Adipose tissue (tissue), 3 donors: ENCODE results near the gene GRK4. TPM values are rescaled to one million over a fixed set of nuclear protein-coding genes. Genes with fewer than 3 reads are reported as not detected.
A peak's percentile ranks its signal among the peaks of the same experiment; 100 is the strongest.
"Not testable (repeated sequence)": the region's sequence is repeated elsewhere in the genome, so short reads cannot be mapped to it uniquely, and the experiment has no call there.

Source experiments
- H3K27ac ChIP-seq: one replicate; pipeline ENCODE4 v1.5.1; 2013; ENCODE audit warnings: low read depth, low read length
- WGBS, 3 donors: extraction: QIAGEN DNeasy Blood & Tissue Kit; methylation state at CpG; one replicate each; pipeline ENCODE4 v1.1.7; 2013; 5-methylcytosine and 5-hydroxymethylcytosine counted together
- polyA plus RNA-seq, 3 donors: library from polyadenylated mRNA; stranded (reverse); fragments of 200-250 nt; gene quantifications; one replicate each; pipeline ENCODE4 v1.2.3, GENCODE V29; 2013
- donor health status: healthy with polysubstance abuse.
- donor health status: Bipolar disorder and iron deficiency.
- donor health status: healthy.

The GRK4 gene
- polyA plus RNA-seq, 3 donors: 3.4 to 5.4 (median 3.4) TPM

- H3K27ac ChIP-seq: no peak overlapping the region
- 60 to 82% (median 61%) methylated on average over 22 of the region's 22 CpGs for WGBS, 3 donors
These were observed 81.8 kb downstream of the GRK4 start for GRCh38 chr4:3044870-3045819.

GRCh38 chr4:3046162-3046561, 82.8 kb downstream of the GRK4 start:
- WGBS, 3 donors: 59 to 73% (median 69%) methylated on average over 7 of the region's 7 CpGs
- H3K27ac ChIP-seq: no peak overlapping the region

- WGBS, 3 donors: 78 to 87% (median 87%) methylated on average over 4 of the region's 4 CpGs
These were observed 83.3 kb downstream of the GRK4 start for GRCh38 chr4:3046623-3047022.

GRCh38 chr4:3047464-3048286, 84.3 kb downstream of the GRK4 start:
- WGBS, 3 donors: 45 to 60% (median 54%) methylated on average over 20 of the region's 20 CpGs
- H3K27ac ChIP-seq: no peak overlapping the region

More at GRCh38 chr4:3046623-3047022, 83.3 kb downstream of the GRK4 start:
- H3K27ac ChIP-seq: no peak overlapping the region

GRCh38 chr4:3051141-3051897, 87.9 kb downstream of the GRK4 start:
- WGBS, 3 donors: 89 to 93% (median 89%) methylated on average over 10 to 11 of the region's 12 CpGs
- H3K27ac ChIP-seq: not testable (repeated sequence)

- no peak overlapping the region for H3K27ac ChIP-seq
- 93 to 98% (median 97%) methylated on average over 2 of the region's 2 CpGs for WGBS, 3 donors
These were observed 90.9 kb downstream of the GRK4 start for GRCh38 chr4:3054169-3054759.

GRCh38 chr4:3059943-3060342, 96.6 kb downstream of the GRK4 start:
- no peak overlapping the region for H3K27ac ChIP-seq
- WGBS, 3 donors: 64 to 89% (median 69%) methylated on average over 6 of the region's 6 CpGs

- WGBS, 3 donors: 74 to 92% (median 81%) methylated on average over 6 of the region's 6 CpGs
- no peak overlapping the region for H3K27ac ChIP-seq
These were observed 97.6 kb downstream of the GRK4 start for GRCh38 chr4:3060946-3061345.

GRCh38 chr4:3062471-3062870, 99.1 kb downstream of the GRK4 start:
- WGBS, 3 donors: 80 to 93% (median 84%) methylated on average over 12 of the region's 12 CpGs
- no peak overlapping the region for H3K27ac ChIP-seq

GRCh38 chr4:3065551-3065950, 102.2 kb downstream of the GRK4 start:
- 89 to 94% (median 91%) methylated on average over 3 of the region's 3 CpGs for WGBS, 3 donors
- no peak overlapping the region for H3K27ac ChIP-seq

- WGBS, 3 donors: 79 to 89% (median 83%) methylated on average over 6 of the region's 6 CpGs
- H3K27ac ChIP-seq: no peak overlapping the region
These were observed 103.5 kb downstream of the GRK4 start for GRCh38 chr4:3066836-3067400.

GRCh38 chr4:3067473-3068001, 104.2 kb downstream of the GRK4 start:
- 85 to 87% (median 85%) methylated on average over 6 of the region's 6 CpGs for WGBS, 3 donors
- peak overlapping the region; percentile 3 for H3K27ac ChIP-seq

- 68 to 88% (median 86%) methylated on average over 16 of the region's 16 CpGs for WGBS, 3 donors
- H3K27ac ChIP-seq: no peak overlapping the region
These were observed 106.4 kb downstream of the GRK4 start for GRCh38 chr4:3069661-3070199.

- 65 to 85% (median 83%) methylated on average over 3 of the region's 3 CpGs for WGBS, 3 donors
- no peak overlapping the region for H3K27ac ChIP-seq
These were observed 107.5 kb downstream of the GRK4 start for GRCh38 chr4:3070709-3071500.

- no peak overlapping the region for H3K27ac ChIP-seq
- 84 to 90% (median 84%) methylated on average over 7 of the region's 7 CpGs for WGBS, 3 donors
These were observed 108.4 kb downstream of the GRK4 start for GRCh38 chr4:3071811-3072210.

- H3K27ac ChIP-seq: no peak overlapping the region
- whole genome bisulfite sequencing, 3 donors: 10 to 13% (median 12%) methylated on average over 45 to 52 of the region's 54 CpGs
These were observed 110.0 kb downstream of the GRK4 start for GRCh38 chr4:3073158-3074077.
